Endothelial cell of umbilical vein (primary cell): ENCODE data around the gene GID4. TPM values are rescaled to one million over a fixed set of nuclear protein-coding genes. Genes with fewer than 3 reads are reported as not detected.

Experiments used
- BruUV-seq: library from RNA; stranded (reverse); fragments of 400-500 nt; replicated peaks from 2 replicates; lab custom pipeline; 2021; lab: Mats Ljungman, UMichigan
- CTCF ChIA-PET: fragments of 300-600, 350-600 bp; sonication (Branson Sonifier 250); formaldehyde crosslinking; loops from one replicate; lab custom pipeline; 2021; ENCODE audit warnings: antibody characterized with exemption, inconsistent platforms; lab: Charles Lee
- POLR2A ChIA-PET: fragments of 300-600, 350-600 bp; sonication (Branson Sonifier 250); formaldehyde crosslinking; loops from one replicate; lab custom pipeline; 2021; ENCODE audit warnings: antibody characterized with exemption, inconsistent platforms; lab: Charles Lee
- DNase-seq: peaks from one replicate; pipeline ENCODE4 v3.0.0-alpha.2; 2011; ENCODE audit warnings: low read depth, low spot score
- FAIRE-seq: peaks from 2 replicates; lab custom pipeline; 2011; peaks lifted over from hg19 to GRCh38; lab: Jason Lieb, UNC
- H2AFZ ChIP-seq: 2 replicates; pipeline ENCODE4 v1.6.0; 2012; ENCODE audit warnings: low read depth, low read length, control low read depth, inconsistent platforms
- H3K27ac ChIP-seq: 2 replicates; pipeline ENCODE4 v1.5.1; 2011; ENCODE audit warnings: low read depth, mild to moderate bottlenecking, control low read depth, low read length, moderate library complexity; ENCODE audit not compliant: insufficient read depth
- H3K27me3 ChIP-seq, 2 experiments: 2 replicates each; pipeline versions ENCODE4 v1.6.0 to v1.6.1; 2011; ENCODE audit warnings: low read length in 2 of 2, mixed read lengths in 1 of 2; ENCODE audit not compliant: control insufficient read depth in 2 of 2, insufficient read depth in 2 of 2
- H3K36me3 ChIP-seq, 2 experiments: 2 replicates in 1 of 2; 3 replicates in 1 of 2; pipeline ENCODE4 v1.5.1; 2011; ENCODE audit warnings: low read length in 2 of 2, mild to moderate bottlenecking in 1 of 2, moderate library complexity in 1 of 2; ENCODE audit not compliant: control insufficient read depth in 2 of 2, insufficient read depth in 2 of 2; ENCODE audit errors: extremely low read depth in 1 of 2
- H3K4me1 ChIP-seq: 3 replicates; pipeline ENCODE4 v1.5.1; 2011; ENCODE audit warnings: mild to moderate bottlenecking, low read length; ENCODE audit not compliant: control insufficient read depth, insufficient read depth; ENCODE audit errors: extremely low read depth
- H3K4me2 ChIP-seq: 2 replicates; pipeline ENCODE4 v1.6.1; 2011; ENCODE audit warnings: low read length, control low read depth, mixed read lengths; ENCODE audit not compliant: insufficient read depth
- H3K4me3 ChIP-seq, 3 experiments: fragments of 200-600 bp in 1 of 3; sonication (generic), shearing (Covaris generic) in 1 of 3; replicated peaks in 1 of 3; 2 replicates each; pipeline ENCODE4 v1.5.1; 2011 to 2016; ENCODE audit warnings: control low read depth in 3 of 3, low read length in 3 of 3, mild to moderate bottlenecking in 2 of 3, inconsistent platforms in 1 of 3, low read depth in 1 of 3, moderate library complexity in 1 of 3; ENCODE audit not compliant: insufficient read depth in 1 of 3
- H3K79me2 ChIP-seq: 2 replicates; pipeline ENCODE4 v1.6.0; 2012; ENCODE audit warnings: low read length, inconsistent platforms; ENCODE audit not compliant: control insufficient read depth, insufficient read depth
- H3K9ac ChIP-seq: replicated peaks from 2 replicates; pipeline ENCODE3; 2011; ENCODE audit warnings: low read length, control low read depth; ENCODE audit not compliant: insufficient read depth; ENCODE audit errors: extremely low read depth
- H3K9me1 ChIP-seq: replicated peaks from 3 replicates; pipeline ENCODE4 v1.6.0; 2011; ENCODE audit warnings: mild to moderate bottlenecking, low read length; ENCODE audit not compliant: control insufficient read depth, insufficient read depth; ENCODE audit errors: extremely low read depth
- H3K9me3 ChIP-seq: replicated peaks from 2 replicates; pipeline ENCODE4 v1.5.1; 2012; ENCODE audit warnings: low read length, inconsistent platforms; ENCODE audit not compliant: control insufficient read depth, insufficient read depth
- H4K20me1 ChIP-seq: replicated peaks from 2 replicates; pipeline ENCODE3; 2011; ENCODE audit warnings: mild to moderate bottlenecking, low read length; ENCODE audit not compliant: control insufficient read depth, insufficient read depth; ENCODE audit errors: extremely low read depth
- EZH2 ChIP-seq: IDR thresholded peaks from 2 replicates; pipeline ENCODE4 v1.6.1; 2012; ENCODE audit warnings: borderline replicate concordance, low read depth, mild to moderate bottlenecking, moderate library complexity, low read length, inconsistent platforms; ENCODE audit not compliant: severe bottlenecking
- FOS ChIP-seq: IDR thresholded peaks from 2 replicates; pipeline ENCODE4 v1.6.1; 2011; ENCODE audit warnings: mild to moderate bottlenecking, low read length, moderate library complexity, borderline replicate concordance; ENCODE audit not compliant: insufficient read depth
- GATA2 ChIP-seq: IDR thresholded peaks from 2 replicates; pipeline ENCODE4 v1.7.0; 2011; ENCODE audit warnings: low read depth, mild to moderate bottlenecking, moderate library complexity, mixed read lengths, low read length; ENCODE audit not compliant: insufficient read length, insufficient read depth
- JUN ChIP-seq: IDR thresholded peaks from 2 replicates; pipeline ENCODE4 v1.6.1; 2011; ENCODE audit warnings: borderline replicate concordance, low read depth; ENCODE audit not compliant: insufficient read length, insufficient read depth
- POLR2A ChIP-seq: IDR thresholded peaks from 2 replicates; pipeline ENCODE4 v1.6.1; 2012; ENCODE audit warnings: low read depth, mild to moderate bottlenecking, control low read depth, low read length
- POLR2AphosphoS5 ChIP-seq: IDR thresholded peaks from 2 replicates; pipeline ENCODE4 v1.6.1; 2012; ENCODE audit warnings: low read depth, mild to moderate bottlenecking, control low read depth, low read length, moderate library complexity; ENCODE audit not compliant: insufficient read depth
- dilution Hi-C: fragments of 300-500 bp; cut with MboI; formaldehyde crosslinking; loops from one replicate; pipeline ENCODE4 v1.15.0; 2019; ENCODE audit warnings: low sequenced_read_pairs; ENCODE audit not compliant: extremely low pct_ligation_motif_present
- intact Hi-C: fragments of 100-400 bp; cut with micrococcal nuclease; formaldehyde crosslinking; loops from one replicate; pipeline ENCODE4 v1.10.0; 2022
- polyA plus RNA-seq, 4 experiments: library from polyadenylated mRNA; depleted of rRNA in 3 of 4; stranded (reverse) in 3 of 4; unstranded in 1 of 4; fragments of >200 nt; gene quantifications; 2 replicates each; pipeline versions ENCODE4 v1.2.1 to v1.2.3, GENCODE V29; 2011 to 2012; ENCODE audit warnings: missing spikeins in 1 of 4
- total RNA-seq: library from RNA; stranded (reverse); gene quantifications from 2 replicates; pipeline ENCODE4 v1.2.3, GENCODE V29; 2021
- TF ChIP-seq, protein P1 (sequence below): IDR thresholded peaks from 2 replicates; pipeline ENCODE4 v1.6.1; 2011; ENCODE audit not compliant: insufficient read depth, insufficient read length

GID4 gene
- total and polyA plus RNA-seq, 2 donors (not counting 3 experiments of a cell fraction or from before 2014, with no cell fraction given) = 6.4 to 11.3 TPM

- intact Hi-C loops = no loop called here
- Histone ChIP-seq H3K9me3 (no peaks in the 10 kb centered on the region), H3K4me1 (no peaks in the 10 kb centered on the region), H3K79me2 (no peaks in the 10 kb centered on the region), H3K4me2 (no peak overlapping the region), H4K20me1 (no peaks in the 10 kb centered on the region), H3K27me3 (no peaks in the 10 kb centered on the region), H3K27ac (no peak overlapping the region), H3K9me1 (no peaks in the 10 kb centered on the region), H3K4me3 (no peak overlapping the region), H3K36me3 (peaks cover 0 to 16% of the 10 kb centered on the region in 2 experiments), H3K9ac (no peak overlapping the region), H2AFZ (no peak overlapping the region)
- dilution Hi-C loops = no loop called here
- TF ChIP-seq, protein P1, sequence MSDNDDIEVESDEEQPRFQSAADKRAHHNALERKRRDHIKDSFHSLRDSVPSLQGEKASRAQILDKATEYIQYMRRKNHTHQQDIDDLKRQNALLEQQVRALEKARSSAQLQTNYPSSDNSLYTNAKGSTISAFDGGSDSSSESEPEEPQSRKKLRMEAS = no peak
- TF ChIP-seq FOS (no peak), JUN (no peak), GATA2 (no peak), EZH2 (no peak)
- FAIRE-seq (no peak), DNase-seq (no peak)
- ChIA-PET CTCF (no interaction called here), POLR2A (no interaction called here)
- BruUV-seq = no TSS peak
Observed at GRCh38 chr17:18065546-18065945, 26.3 kb downstream of the GID4 start.

DNA sequence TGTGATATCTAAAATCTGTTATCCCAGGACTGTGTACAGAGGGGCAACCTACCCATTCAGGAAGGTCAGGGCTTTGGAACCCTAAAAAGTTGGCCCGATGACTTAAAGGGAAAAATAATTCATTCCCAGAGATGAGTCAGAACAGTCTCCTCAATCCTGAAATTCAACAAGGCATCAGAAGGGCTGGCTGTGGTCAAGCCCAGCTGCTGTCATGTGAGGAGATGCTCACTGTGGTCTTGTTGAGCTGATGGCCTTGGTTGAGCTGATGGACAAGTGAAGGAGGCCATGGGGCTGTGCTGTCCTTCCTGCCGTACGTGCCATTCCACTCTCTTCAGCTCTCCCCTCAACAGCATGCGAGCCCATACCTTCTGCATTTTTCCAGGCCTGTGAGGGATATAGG is 27.7 kb downstream of the GID4 start:
- dilution Hi-C loops (no loop called here), intact Hi-C loops (no loop called here)
- H3K9me3 ChIP-seq = no peaks in the 10 kb centered on the region
- no peaks in the 10 kb centered on the region for H3K9me1 ChIP-seq
- no peak overlapping the region for H3K4me3 ChIP-seq
- TF ChIP-seq GATA2 (no peak), POLR2A (no peak), POLR2AphosphoS5 (no peak)
- H3K27ac ChIP-seq = no peak overlapping the region
- H3K79me2 ChIP-seq = no peaks in the 10 kb centered on the region
- FAIRE-seq (no peak), DNase-seq (no peak)
- no TSS peak for BruUV-seq
- H4K20me1 ChIP-seq = no peaks in the 10 kb centered on the region
- ChIA-PET CTCF (no interaction called here), POLR2A (no interaction called here)
- no peaks in the 10 kb centered on the region for H3K4me1 ChIP-seq
- H3K36me3 ChIP-seq = peaks cover 0 to 11% of the 10 kb centered on the region in 2 experiments
- H3K4me2 ChIP-seq = no peak overlapping the region
- H2AFZ ChIP-seq = no peak overlapping the region
- no peak overlapping the region for H3K9ac ChIP-seq
- H3K27me3 ChIP-seq = peaks cover 0 to 4% of the 10 kb centered on the region in 2 experiments
